Endothelial cell of umbilical vein (primary cell): ENCODE measurements around the gene TRIP13. TPM values are rescaled to one million over a fixed set of nuclear protein-coding genes. Genes with fewer than 3 reads are reported as not detected.
"Not testable (repeated sequence)": the region's sequence is repeated elsewhere in the genome, so short reads cannot be mapped to it uniquely, and the experiment has no call there.

Experiments
- BruUV-seq: library from RNA; stranded (reverse); fragments of 400-500 nt; replicated peaks from 2 replicates; lab custom pipeline; 2021; lab: Mats Ljungman, UMichigan
- CTCF ChIA-PET: fragments of 300-600, 350-600 bp; sonication (Branson Sonifier 250); formaldehyde crosslinking; loops from one replicate; lab custom pipeline; 2021; ENCODE audit warnings: antibody characterized with exemption, inconsistent platforms; lab: Charles Lee
- POLR2A ChIA-PET: fragments of 300-600, 350-600 bp; sonication (Branson Sonifier 250); formaldehyde crosslinking; loops from one replicate; lab custom pipeline; 2021; ENCODE audit warnings: antibody characterized with exemption, inconsistent platforms; lab: Charles Lee
- DNase-seq: peaks from one replicate; pipeline ENCODE4 v3.0.0-alpha.2; 2011; ENCODE audit warnings: low read depth, low spot score
- FAIRE-seq: peaks from 2 replicates; lab custom pipeline; 2011; peaks lifted over from hg19 to GRCh38; lab: Jason Lieb, UNC
- H2AFZ ChIP-seq: 2 replicates; pipeline ENCODE4 v1.6.0; 2012; ENCODE audit warnings: low read depth, low read length, control low read depth, inconsistent platforms
- H3K27ac ChIP-seq: 2 replicates; pipeline ENCODE4 v1.5.1; 2011; ENCODE audit warnings: low read depth, mild to moderate bottlenecking, control low read depth, low read length, moderate library complexity; ENCODE audit not compliant: insufficient read depth
- H3K27me3 ChIP-seq, 2 experiments: 2 replicates each; pipeline versions ENCODE4 v1.6.0 to v1.6.1; 2011; ENCODE audit warnings: low read length in 2 of 2, mixed read lengths in 1 of 2; ENCODE audit not compliant: control insufficient read depth in 2 of 2, insufficient read depth in 2 of 2
- H3K36me3 ChIP-seq, 2 experiments: 2 replicates in 1 of 2; 3 replicates in 1 of 2; pipeline ENCODE4 v1.5.1; 2011; ENCODE audit warnings: low read length in 2 of 2, mild to moderate bottlenecking in 1 of 2, moderate library complexity in 1 of 2; ENCODE audit not compliant: control insufficient read depth in 2 of 2, insufficient read depth in 2 of 2; ENCODE audit errors: extremely low read depth in 1 of 2
- H3K4me1 ChIP-seq: 3 replicates; pipeline ENCODE4 v1.5.1; 2011; ENCODE audit warnings: mild to moderate bottlenecking, low read length; ENCODE audit not compliant: control insufficient read depth, insufficient read depth; ENCODE audit errors: extremely low read depth
- H3K4me2 ChIP-seq: 2 replicates; pipeline ENCODE4 v1.6.1; 2011; ENCODE audit warnings: low read length, control low read depth, mixed read lengths; ENCODE audit not compliant: insufficient read depth
- H3K4me3 ChIP-seq, 3 experiments: fragments of 200-600 bp in 1 of 3; sonication (generic), shearing (Covaris generic) in 1 of 3; replicated peaks in 1 of 3; 2 replicates each; pipeline ENCODE4 v1.5.1; 2011 to 2016; ENCODE audit warnings: control low read depth in 3 of 3, low read length in 3 of 3, mild to moderate bottlenecking in 2 of 3, inconsistent platforms in 1 of 3, low read depth in 1 of 3, moderate library complexity in 1 of 3; ENCODE audit not compliant: insufficient read depth in 1 of 3
- H3K79me2 ChIP-seq: 2 replicates; pipeline ENCODE4 v1.6.0; 2012; ENCODE audit warnings: low read length, inconsistent platforms; ENCODE audit not compliant: control insufficient read depth, insufficient read depth
- H3K9ac ChIP-seq: replicated peaks from 2 replicates; pipeline ENCODE3; 2011; ENCODE audit warnings: low read length, control low read depth; ENCODE audit not compliant: insufficient read depth; ENCODE audit errors: extremely low read depth
- H3K9me1 ChIP-seq: replicated peaks from 3 replicates; pipeline ENCODE4 v1.6.0; 2011; ENCODE audit warnings: mild to moderate bottlenecking, low read length; ENCODE audit not compliant: control insufficient read depth, insufficient read depth; ENCODE audit errors: extremely low read depth
- H3K9me3 ChIP-seq: replicated peaks from 2 replicates; pipeline ENCODE4 v1.5.1; 2012; ENCODE audit warnings: low read length, inconsistent platforms; ENCODE audit not compliant: control insufficient read depth, insufficient read depth
- H4K20me1 ChIP-seq: replicated peaks from 2 replicates; pipeline ENCODE3; 2011; ENCODE audit warnings: mild to moderate bottlenecking, low read length; ENCODE audit not compliant: control insufficient read depth, insufficient read depth; ENCODE audit errors: extremely low read depth
- dilution Hi-C: fragments of 300-500 bp; cut with MboI; formaldehyde crosslinking; loops from one replicate; pipeline ENCODE4 v1.15.0; 2019; ENCODE audit warnings: low sequenced_read_pairs; ENCODE audit not compliant: extremely low pct_ligation_motif_present
- intact Hi-C: fragments of 100-400 bp; cut with micrococcal nuclease; formaldehyde crosslinking; loops from one replicate; pipeline ENCODE4 v1.10.0; 2022
- polyA plus RNA-seq, 4 experiments: library from polyadenylated mRNA; depleted of rRNA in 3 of 4; stranded (reverse) in 3 of 4; unstranded in 1 of 4; fragments of >200 nt; gene quantifications; 2 replicates each; pipeline versions ENCODE4 v1.2.1 to v1.2.3, GENCODE V29; 2011 to 2012; ENCODE audit warnings: missing spikeins in 1 of 4
- total RNA-seq: library from RNA; stranded (reverse); gene quantifications from 2 replicates; pipeline ENCODE4 v1.2.3, GENCODE V29; 2021

The TRIP13 gene
- total and polyA plus RNA-seq, 2 donors (not counting 3 experiments of a cell fraction or from before 2014, with no cell fraction given), result 17.4 to 39.0 TPM

DNA sequence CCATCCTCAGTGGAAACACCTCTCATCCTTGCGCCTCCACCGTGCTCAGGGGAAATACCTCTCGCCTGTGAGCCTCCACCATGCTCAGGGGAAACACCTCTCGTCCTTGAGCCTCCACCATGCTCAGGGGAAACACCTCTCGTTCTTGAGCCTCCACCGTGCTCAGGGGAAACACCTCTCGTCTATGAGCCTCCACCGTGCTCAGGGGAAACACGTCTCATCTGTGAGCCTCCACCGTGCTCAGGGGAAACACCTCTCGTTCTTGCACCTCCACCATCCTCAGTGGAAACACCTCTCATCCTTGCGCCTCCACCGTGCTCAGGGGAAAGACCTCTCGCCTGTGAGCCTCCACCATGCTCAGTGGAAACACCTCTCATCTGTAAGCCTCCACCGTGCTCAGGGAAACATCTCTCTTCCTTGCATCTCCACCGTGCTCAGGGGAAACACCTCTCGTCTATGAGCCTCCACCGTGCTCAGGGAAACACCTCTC, 46.0 kb upstream of the TRIP13 start:
- H3K27me3 ChIP-seq, H3K4me3 ChIP-seq, intact Hi-C loops, H3K27ac ChIP-seq, POLR2A ChIA-PET, H2AFZ ChIP-seq, H3K4me1 ChIP-seq, CTCF ChIA-PET, H3K9me3 ChIP-seq, H3K9ac ChIP-seq, FAIRE-seq, BruUV-seq, H3K9me1 ChIP-seq, H3K36me3 ChIP-seq, DNase-seq, H3K4me2 ChIP-seq, H3K79me2 ChIP-seq, H4K20me1 ChIP-seq, dilution Hi-C loops: not testable (repeated sequence)

DNA sequence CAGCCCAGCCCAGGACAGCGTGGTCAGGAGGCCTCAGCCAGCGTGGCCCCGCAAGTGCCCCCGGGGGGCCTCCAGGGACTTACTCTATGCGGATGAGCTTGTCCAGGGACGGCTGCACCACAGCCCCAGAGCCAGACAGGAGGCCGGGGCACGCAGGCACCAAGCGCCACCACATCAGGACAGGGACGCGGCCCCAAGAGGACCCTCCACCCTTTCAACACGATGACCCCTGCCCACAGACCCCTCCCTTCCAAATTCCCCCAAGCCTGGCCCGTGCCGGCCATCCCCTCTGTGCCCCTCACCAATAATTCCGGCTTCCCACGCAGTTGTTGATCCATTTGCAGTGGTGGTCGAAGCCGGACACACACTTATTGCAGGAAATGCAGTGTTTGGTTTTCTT, 45.5 kb upstream of the TRIP13 start:
- H3K27me3 ChIP-seq, H3K9me3 ChIP-seq, H3K79me2 ChIP-seq, POLR2A ChIA-PET, H3K9me1 ChIP-seq, H3K36me3 ChIP-seq, H3K4me1 ChIP-seq, H3K4me2 ChIP-seq, H3K27ac ChIP-seq, CTCF ChIA-PET, intact Hi-C loops, BruUV-seq, DNase-seq, dilution Hi-C loops, H3K9ac ChIP-seq, H4K20me1 ChIP-seq, H3K4me3 ChIP-seq, FAIRE-seq, H2AFZ ChIP-seq: not testable (repeated sequence)

DNA sequence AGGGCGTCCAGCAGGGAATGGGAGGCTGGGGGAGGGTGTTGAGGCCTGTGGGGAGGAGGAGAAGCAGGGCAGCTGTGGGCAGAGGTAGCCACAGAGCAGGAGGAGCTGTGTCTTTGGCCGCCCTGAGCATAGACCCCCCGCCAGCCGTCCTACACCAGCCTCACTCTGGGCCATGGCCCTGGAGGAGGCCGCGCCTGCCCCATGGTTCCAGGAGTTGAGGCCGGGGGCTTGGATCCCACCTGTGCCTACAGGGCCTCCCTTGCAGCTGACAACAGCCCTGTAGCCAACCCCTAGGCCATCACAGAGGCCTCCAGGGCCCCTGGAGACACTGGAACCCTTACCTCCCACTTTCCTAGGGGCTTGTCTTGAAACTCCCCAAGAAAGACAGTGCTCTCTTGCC, 44.9 kb upstream of the TRIP13 start:
- H3K4me1 ChIP-seq, H3K36me3 ChIP-seq, H3K9ac ChIP-seq, intact Hi-C loops, BruUV-seq, H4K20me1 ChIP-seq, H3K27ac ChIP-seq, H3K27me3 ChIP-seq, POLR2A ChIA-PET, FAIRE-seq, DNase-seq, H2AFZ ChIP-seq, CTCF ChIA-PET, H3K4me3 ChIP-seq, dilution Hi-C loops, H3K9me3 ChIP-seq, H3K79me2 ChIP-seq, H3K9me1 ChIP-seq, H3K4me2 ChIP-seq: not testable (repeated sequence)
